ENCODE results near the gene MMP13.
"Not testable (repeated sequence)": the region's sequence is repeated elsewhere in the genome, so short reads cannot be mapped to it uniquely, and the experiment has no call there.

Gene MMP13

GRCh38 chr11:102935514-102935913 is 20.0 kb downstream of the MMP13 start:
- DNase-seq, result no peak

- no peak for DNase-seq
Measured at GRCh38 chr11:102934735-102935134, 20.8 kb downstream of the MMP13 start.

- DNase-seq, result no peak
Measured at GRCh38 chr11:102933627-102934026, 21.9 kb downstream of the MMP13 start.

- DNase-seq, result no peak
Measured at GRCh38 chr11:102932678-102933077, 22.9 kb downstream of the MMP13 start.

GRCh38 chr11:102930451-102930850 is 25.1 kb downstream of the MMP13 start:
- DNase-seq, result no peak

- no peak for DNase-seq
Measured at GRCh38 chr11:102929972-102930371, 25.6 kb downstream of the MMP13 start.

GRCh38 chr11:102929166-102929565 is 26.4 kb downstream of the MMP13 start:
- no peak for DNase-seq

GRCh38 chr11:102928247-102928646 is 27.3 kb downstream of the MMP13 start:
- DNase-seq, result no peak

- no peak for DNase-seq
Measured at GRCh38 chr11:102927624-102927990, 27.9 kb downstream of the MMP13 start.

GRCh38 chr11:102926961-102927623 is 28.4 kb downstream of the MMP13 start:
- DNase-seq, result no peak

GRCh38 chr11:102926517-102926916 is 29.0 kb downstream of the MMP13 start:
- DNase-seq, result no peak

- DNase-seq, result no peak
Measured at GRCh38 chr11:102925988-102926387, 29.5 kb downstream of the MMP13 start.

GRCh38 chr11:102924851-102925380 is 30.6 kb downstream of the MMP13 start:
- DNase-seq, result peak; percentile 47

- DNase-seq, result no peak
Measured at GRCh38 chr11:102921587-102922220, 33.8 kb downstream of the MMP13 start.

GRCh38 chr11:102920118-102920684 is 35.3 kb downstream of the MMP13 start:
- peak; percentile 61 for DNase-seq

- DNase-seq, result no peak
Measured at GRCh38 chr11:102915044-102915375, 40.5 kb downstream of the MMP13 start.

- DNase-seq, result peak; percentile 54
Measured at GRCh38 chr11:102914238-102915043, 41.1 kb downstream of the MMP13 start.

- DNase-seq, result no peak
Measured at GRCh38 chr11:102912482-102912830, 43.1 kb downstream of the MMP13 start.

- DNase-seq, result no peak
Measured at GRCh38 chr11:102911758-102912481, 43.6 kb downstream of the MMP13 start.

- not testable (repeated sequence) for DNase-seq
Measured at GRCh38 chr11:102905848-102906247, 49.7 kb downstream of the MMP13 start.

GRCh38 chr11:102903895-102904294 is 51.6 kb downstream of the MMP13 start:
- DNase-seq, result not testable (repeated sequence)

- DNase-seq, result no peak
Measured at GRCh38 chr11:102900346-102900745, 55.2 kb downstream of the MMP13 start.

Measured in hematopoietic multipotent progenitor cell treated with erythropoietin and hydrocortisone succinate and interleukin-3 and kit ligand, for 4 days (in vitro differentiated cells).